Esophagus (tissue), 2 donors: ENCODE measurements around the gene ZRANB2. TPM values are rescaled to one million over a fixed set of nuclear protein-coding genes. Genes with fewer than 3 reads are reported as not detected.

Experiments used
- H3K27ac ChIP-seq, 2 donors: one replicate each; pipeline ENCODE4 v1.5.1; 2013; ENCODE audit warnings: low read depth in 2 of 2, mild to moderate bottlenecking in 2 of 2, inconsistent platforms in 1 of 2, low read length in 1 of 2, moderate library complexity in 1 of 2
- H3K27me3 ChIP-seq, 2 donors: one replicate each; pipeline ENCODE4 v1.6.1; 2013; ENCODE audit warnings: low read length in 2 of 2, control low read depth in 1 of 2, mild to moderate bottlenecking in 1 of 2; ENCODE audit not compliant: insufficient read depth in 2 of 2, control insufficient read depth in 1 of 2
- H3K36me3 ChIP-seq, 2 donors: one replicate each; pipeline ENCODE4 v1.6.1; 2013; ENCODE audit warnings: low read length in 1 of 2; ENCODE audit not compliant: control insufficient read depth in 2 of 2, insufficient read depth in 2 of 2
- H3K4me1 ChIP-seq, 2 donors: one replicate each; pipeline ENCODE4 v1.6.1; 2013; ENCODE audit warnings: low read length in 1 of 2; ENCODE audit not compliant: control insufficient read depth in 2 of 2, insufficient read depth in 2 of 2
- H3K4me3 ChIP-seq, 2 donors: one replicate each; pipeline ENCODE4 v1.5.1; 2013; ENCODE audit warnings: low read length in 2 of 2, mild to moderate bottlenecking in 2 of 2, low read depth in 1 of 2, moderate library complexity in 1 of 2
- H3K9me3 ChIP-seq, 2 donors: one replicate each; pipeline ENCODE4 v1.6.1; 2013; ENCODE audit warnings: mild to moderate bottlenecking in 2 of 2, low read depth in 1 of 2, low read length in 1 of 2, moderate library complexity in 1 of 2; ENCODE audit not compliant: control insufficient read depth in 2 of 2, insufficient read depth in 1 of 2
- WGBS, 2 donors: extraction: QIAGEN DNeasy Blood & Tissue Kit; methylation state at CpG; one replicate each; pipeline ENCODE4 v1.1.7; 2013; 5-methylcytosine and 5-hydroxymethylcytosine counted together
- polyA plus RNA-seq, 2 donors: library from polyadenylated mRNA; stranded (reverse); fragments of 200-250 nt; gene quantifications; one replicate each; pipeline ENCODE4 v1.2.3, GENCODE V29; 2013
- donor health status: healthy with polysubstance abuse.
- donor health status: Bipolar disorder and iron deficiency.

Gene ZRANB2
- 10 to 100 TPM; 26.6 to 29.5 TPM for polyA plus RNA-seq

- peaks cover under 1 to 3% of the 10 kb centered on the region in 2 donors for H3K36me3 ChIP-seq
- peaks cover 0 to 3% of the 10 kb centered on the region in 2 donors for H3K4me1 ChIP-seq
- peak within 1 kb of the TSS; percentile 79 to 92 for H3K27ac ChIP-seq
- H3K4me3 ChIP-seq: peak within 1 kb of the TSS; percentile 70 to 100
- H3K27me3 ChIP-seq: peaks cover 0 to 2% of the 10 kb centered on the region in 2 donors
- WGBS, 2 donors: 0% methylated on average over 33 of the region's 33 CpGs
- peaks cover 0 to 3% of the 10 kb centered on the region in 2 donors for H3K9me3 ChIP-seq
Measured at GRCh38 chr1:71080739-71081696, at the start of gene ZRANB2. TSS of gene ZRANB2 (minus strand) at chr1:71081035. CDS start at chr1:71080995, 40 bp downstream.

DNA sequence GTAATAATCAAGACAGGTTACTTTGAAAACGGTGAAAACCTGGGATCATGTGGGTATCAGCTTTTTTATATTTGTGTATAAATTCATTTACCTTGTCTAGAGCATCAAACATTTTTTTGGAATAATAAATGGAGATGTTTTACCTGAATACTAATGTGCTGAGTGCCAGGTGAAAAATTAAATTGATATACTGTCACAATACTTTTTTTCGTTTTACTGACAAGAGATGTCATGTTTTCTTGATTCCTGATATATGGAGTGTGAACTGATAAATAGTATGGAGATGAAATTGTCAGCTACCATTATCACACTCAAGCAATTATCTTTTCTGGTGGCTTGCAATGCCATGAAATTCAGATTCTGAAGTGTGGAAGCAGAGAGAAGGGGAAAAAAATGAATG, 47.2 kb upstream of the ZRANB2 start:
- no peak overlapping the region for H3K27ac ChIP-seq
- no peak overlapping the region for H3K4me3 ChIP-seq
- H3K27me3 ChIP-seq: no peaks in the 10 kb centered on the region
- no peaks in the 10 kb centered on the region for H3K36me3 ChIP-seq
- no peaks in the 10 kb centered on the region for H3K4me1 ChIP-seq
- 75 to 76% methylated on average over 2 of the region's 2 CpGs for WGBS, 2 donors
- peaks cover 0 to 6% of the 10 kb centered on the region in 2 donors for H3K9me3 ChIP-seq

DNA sequence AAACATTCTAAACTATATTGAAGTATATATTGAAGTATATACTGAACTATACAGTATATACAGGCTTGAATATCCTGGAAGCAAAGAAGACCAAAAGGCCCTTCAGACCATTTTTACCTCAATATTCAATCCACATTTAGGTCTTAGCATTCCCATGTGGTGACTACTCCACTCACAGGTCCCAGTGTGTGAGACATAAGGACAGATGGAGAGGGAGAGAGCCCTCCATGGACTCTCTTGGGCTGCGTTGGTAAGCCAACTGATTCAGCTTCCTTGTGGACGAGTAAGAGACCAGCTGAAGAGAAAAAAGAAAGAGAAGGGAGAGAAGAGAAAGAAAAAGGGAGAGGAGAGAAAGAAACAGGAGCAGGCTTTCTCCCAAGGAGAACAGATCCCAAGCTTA, 37.3 kb upstream of the ZRANB2 start:
- H3K9me3 ChIP-seq: peaks cover 0 to 2% of the 10 kb centered on the region in 2 donors
- no peaks in the 10 kb centered on the region for H3K36me3 ChIP-seq
- no peak overlapping the region for H3K27ac ChIP-seq
- H3K4me3 ChIP-seq: no peak overlapping the region
- H3K4me1 ChIP-seq: no peaks in the 10 kb centered on the region
- H3K27me3 ChIP-seq: no peaks in the 10 kb centered on the region
- 62 to 74% methylated on average over 2 of the region's 2 CpGs for WGBS, 2 donors

DNA sequence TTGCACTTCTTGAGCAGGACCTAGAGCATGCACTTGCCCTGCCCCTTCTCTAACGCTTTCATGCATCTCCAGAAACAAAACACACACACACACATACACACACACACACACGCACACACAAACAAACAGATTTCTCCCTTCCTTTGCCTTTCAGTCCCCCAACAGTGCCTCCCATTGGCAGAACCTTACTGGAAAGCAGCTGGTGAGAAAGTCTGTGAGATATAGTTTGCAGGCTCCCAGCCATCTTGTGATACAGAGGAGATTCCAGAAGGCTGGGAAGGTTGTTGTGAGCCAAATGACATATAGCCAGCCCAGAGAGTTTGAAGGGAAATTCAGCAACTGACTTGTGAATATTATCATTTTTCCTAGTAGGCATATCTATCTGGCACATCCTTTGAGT, 35.9 kb upstream of the ZRANB2 start:
- no peaks in the 10 kb centered on the region for H3K36me3 ChIP-seq
- no peaks in the 10 kb centered on the region for H3K27me3 ChIP-seq
- H3K27ac ChIP-seq: no peak overlapping the region
- WGBS, 2 donors: 60 to 62% methylated on average over 2 of the region's 2 CpGs
- H3K9me3 ChIP-seq: peaks cover 0 to 2% of the 10 kb centered on the region in 2 donors
- H3K4me1 ChIP-seq: no peaks in the 10 kb centered on the region
- no peak overlapping the region for H3K4me3 ChIP-seq

DNA sequence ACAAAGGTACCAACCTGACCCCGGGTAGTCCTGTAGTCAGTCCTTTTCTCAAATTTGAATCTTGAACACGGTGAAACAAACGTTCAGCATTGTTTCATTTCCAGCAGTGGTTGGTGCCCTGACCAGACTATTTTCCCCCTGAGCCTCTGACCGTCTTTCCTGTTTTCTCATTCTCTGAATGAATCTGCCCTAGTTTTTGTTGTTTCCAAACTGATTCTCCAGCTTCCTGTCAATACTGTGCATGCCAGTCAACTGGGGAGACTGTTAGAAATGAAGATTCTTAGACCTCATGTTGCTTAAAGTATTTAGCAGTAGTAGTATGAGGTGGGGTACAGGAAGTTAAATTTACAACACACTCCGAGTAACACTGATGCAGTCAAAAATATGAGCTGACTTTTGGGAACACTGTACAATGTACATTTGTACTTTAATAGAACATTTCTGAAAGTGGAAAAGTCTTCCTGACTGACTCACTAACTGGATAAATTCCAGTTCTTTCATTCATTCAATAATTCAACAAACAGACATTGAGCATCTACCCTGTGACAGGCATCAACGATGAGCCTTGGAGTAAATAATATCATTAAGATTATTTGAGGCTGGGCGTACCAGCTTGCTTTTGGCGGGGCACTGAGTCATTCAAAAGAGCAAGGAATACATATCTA, 26.0 kb upstream of the ZRANB2 start:
- WGBS, 2 donors: 80 to 86% methylated on average over 8 of the region's 8 CpGs
- Histone ChIP-seq H3K36me3 (no peaks in the 10 kb centered on the region), H3K4me3 (no peak overlapping the region), H3K4me1 (no peaks in the 10 kb centered on the region), H3K27ac (no peak overlapping the region), H3K9me3 (no peaks in the 10 kb centered on the region), H3K27me3 (no peaks in the 10 kb centered on the region)

- no peak overlapping the region for H3K4me3 ChIP-seq
- no peak overlapping the region for H3K27ac ChIP-seq
- no peaks in the 10 kb centered on the region for H3K36me3 ChIP-seq
- no peaks in the 10 kb centered on the region for H3K9me3 ChIP-seq
- WGBS, 2 donors: 94 to 96% methylated on average over 4 of the region's 4 CpGs
- no peaks in the 10 kb centered on the region for H3K4me1 ChIP-seq
- H3K27me3 ChIP-seq: no peaks in the 10 kb centered on the region
Measured at GRCh38 chr1:71104417-71104816, 23.6 kb upstream of the ZRANB2 start.

DNA sequence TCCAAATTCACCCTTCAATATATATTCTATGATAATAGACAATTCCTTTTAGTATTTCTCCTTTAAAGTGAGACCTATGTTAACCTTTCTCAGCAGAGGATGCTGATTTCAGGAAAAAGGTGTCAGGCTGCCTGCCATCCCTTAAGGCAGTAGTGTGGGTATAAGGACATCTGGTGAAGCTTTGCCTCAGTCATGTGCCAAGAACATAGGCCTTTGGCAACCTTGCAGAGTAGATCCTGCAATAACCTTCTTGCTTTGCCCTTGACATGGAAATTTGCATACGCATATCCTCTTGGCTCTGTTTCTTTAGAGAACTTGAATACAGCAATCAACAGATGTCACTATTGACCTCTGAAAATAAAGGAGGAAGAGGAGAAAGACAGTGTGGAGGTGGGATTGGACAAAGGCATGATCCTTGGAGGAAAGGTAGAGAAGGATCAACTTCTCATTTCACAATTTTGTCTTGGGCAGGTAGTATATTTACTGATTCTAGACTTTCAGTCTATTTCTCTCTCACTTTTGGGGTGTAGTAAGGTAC, 21.1 kb upstream of the ZRANB2 start:
- no peaks in the 10 kb centered on the region for H3K36me3 ChIP-seq
- no peak overlapping the region for H3K4me3 ChIP-seq
- WGBS, 2 donors: 73 to 93% methylated on average over 1 of the region's 1 CpG
- H3K4me1 ChIP-seq: no peaks in the 10 kb centered on the region
- no peaks in the 10 kb centered on the region for H3K9me3 ChIP-seq
- no peak overlapping the region for H3K27ac ChIP-seq
- no peaks in the 10 kb centered on the region for H3K27me3 ChIP-seq

- H3K27me3 ChIP-seq: no peaks in the 10 kb centered on the region
- WGBS, 2 donors: 88 to 95% methylated on average over 1 of the region's 1 CpG
Measured at GRCh38 chr1:71097428-71097827, 16.6 kb upstream of the ZRANB2 start.

GRCh38 chr1:71094913-71095312, 14.1 kb upstream of the ZRANB2 start:
- Histone ChIP-seq H3K9me3 (no peaks in the 10 kb centered on the region), H3K27me3 (no peaks in the 10 kb centered on the region), H3K4me3 (no peak overlapping the region), H3K27ac (no peak overlapping the region), H3K36me3 (no peaks in the 10 kb centered on the region), H3K4me1 (no peaks in the 10 kb centered on the region)
- 94 to 95% methylated on average over 2 of the region's 2 CpGs for WGBS, 2 donors

More at GRCh38 chr1:71097428-71097827, 16.6 kb upstream of the ZRANB2 start:
- no peak overlapping the region for H3K4me3 ChIP-seq
- no peaks in the 10 kb centered on the region for H3K9me3 ChIP-seq
- no peak overlapping the region for H3K27ac ChIP-seq
- no peaks in the 10 kb centered on the region for H3K36me3 ChIP-seq
- no peaks in the 10 kb centered on the region for H3K4me1 ChIP-seq
